HepG2 (cell line): ENCODE measurements around the gene PEX11A. TPM values are rescaled to one million over a fixed set of nuclear protein-coding genes. Genes with fewer than 3 reads are reported as not detected.
"Not testable (repeated sequence)": the region's sequence is repeated elsewhere in the genome, so short reads cannot be mapped to it uniquely, and the experiment has no call there.

Experiments
- ATAC-seq: fragments of 200-7000 bp; cut with Tn5 transposase; 3 replicates; pipeline ENCODE4 v1.9.1; 2020; ENCODE audit warnings: mild to moderate bottlenecking, moderate library complexity
- BruUV-seq: library from RNA; stranded (reverse); fragments of 400-500 nt; replicated peaks from 2 replicates; lab custom pipeline; 2021; lab: Mats Ljungman, UMichigan
- CTCF ChIA-PET: fragments of 300-600 bp; formaldehyde crosslinking; extraction: SDS; loops from one replicate; lab custom pipeline; 2021; ENCODE audit warnings: low total read pairs, inconsistent platforms, low intra/inter-chr PET ratio; lab: Yijun Ruan, JAX
- POLR2A ChIA-PET: fragments of 350-600 bp; sonication (Branson Sonifier 250); formaldehyde crosslinking; loops from one replicate; lab custom pipeline; 2020; ENCODE audit warnings: antibody characterized with exemption, inconsistent platforms; lab: Yijun Ruan, JAX
- DNase-seq: peaks from one replicate; pipeline ENCODE4 v3.0.0-alpha.2; 2015; ENCODE audit warnings: low spot score
- FAIRE-seq: peaks from 3 replicates; lab custom pipeline; 2011; peaks lifted over from hg19 to GRCh38; lab: Jason Lieb, UNC
- H2AFZ ChIP-seq: one replicate; pipeline ENCODE4 v1.6.1; 2011; ENCODE audit warnings: low read length, inconsistent platforms
- H3K27ac ChIP-seq: fragments of 300-600 bp; 3 replicates; pipeline ENCODE4 v1.8.0; 2011; ENCODE audit warnings: mixed run types, mild to moderate bottlenecking, mixed read lengths, low read length, inconsistent platforms; ENCODE audit not compliant: insufficient read depth; ENCODE audit errors: extremely low read length
- H3K27me3 ChIP-seq, 2 experiments: fragments of 200-600 bp in 1 of 2; 2 replicates in 1 of 2; 3 replicates in 1 of 2; pipeline versions ENCODE4 v1.6.0 to v1.8.0; 2011; ENCODE audit warnings: low read length in 2 of 2, mild to moderate bottlenecking in 2 of 2, moderate library complexity in 2 of 2, inconsistent platforms in 1 of 2; ENCODE audit not compliant: insufficient read depth in 2 of 2, control insufficient read depth in 1 of 2
- H3K36me3 ChIP-seq, 2 experiments: fragments of 200-600 bp in 1 of 2; replicated peaks in 1 of 2; 2 replicates in 1 of 2; 3 replicates in 1 of 2; pipeline versions ENCODE4 v1.5.1 to v1.8.0; 2011; ENCODE audit warnings: low read length in 2 of 2, inconsistent platforms in 1 of 2; ENCODE audit not compliant: insufficient read depth in 2 of 2, control insufficient read depth in 1 of 2
- H3K4me1 ChIP-seq: 2 replicates; pipeline ENCODE4 v1.5.1; 2012; ENCODE audit warnings: low read length, inconsistent platforms; ENCODE audit not compliant: insufficient read depth
- H3K4me2 ChIP-seq: 2 replicates; pipeline ENCODE4 v1.6.0; 2011; ENCODE audit warnings: low read depth, low read length, inconsistent platforms
- H3K4me3 ChIP-seq, 3 experiments: fragments of 200-600 bp in 1 of 3; sonication (generic), shearing (Covaris generic) in 1 of 3; replicated peaks in 1 of 3; 2 replicates each; pipeline ENCODE4 v1.5.1; 2011 to 2016; ENCODE audit warnings: low read length in 3 of 3, inconsistent platforms in 2 of 3, low read depth in 2 of 3, mild to moderate bottlenecking in 2 of 3, control low read depth in 1 of 3, mixed read lengths in 1 of 3; ENCODE audit not compliant: insufficient read depth in 1 of 3
- H3K79me2 ChIP-seq: one replicate; pipeline ENCODE4 v1.6.1; 2011; ENCODE audit warnings: low read length, inconsistent platforms; ENCODE audit not compliant: insufficient read depth
- H3K9ac ChIP-seq: 2 replicates; pipeline ENCODE4 v1.6.0; 2011; ENCODE audit warnings: mild to moderate bottlenecking, low read depth, low read length, inconsistent platforms; ENCODE audit not compliant: insufficient read depth
- H3K9me3 ChIP-seq: 2 replicates; pipeline ENCODE4 v1.5.1; 2012; ENCODE audit warnings: mild to moderate bottlenecking, low read length
- H4K20me1 ChIP-seq: 2 replicates; pipeline ENCODE4 v1.6.0; 2011; ENCODE audit warnings: inconsistent platforms, mild to moderate bottlenecking, low read length, moderate library complexity; ENCODE audit not compliant: insufficient read depth
- BCLAF1 ChIP-seq: fragments of 450-650 bp; IDR thresholded peaks from 2 replicates; pipeline ENCODE4 v1.6.1; 2017; ENCODE audit warnings: mild to moderate bottlenecking
- MBNL3 ChIP-seq: fragments of 250-450 bp; sonication (Bioruptor Pico); conservative IDR thresholded peaks from 2 replicates; pipeline ENCODE4 v1.8.0; 2022; ENCODE audit warnings: mild to moderate bottlenecking, inconsistent platforms
- RBM39 ChIP-seq: fragments of 200-400 bp; formaldehyde crosslinking; IDR thresholded peaks from one replicate; pipeline ENCODE4 v1.6.1; 2018; ENCODE audit warnings: antibody characterized with exemption, mild to moderate bottlenecking, low read depth, low read length; ENCODE audit not compliant: poor library complexity, severe bottlenecking
- TFE3 ChIP-seq: IDR thresholded peaks from 2 replicates; pipeline ENCODE4 v1.6.1; 2016
- ZKSCAN8 ChIP-seq: IDR thresholded peaks from 2 replicates; pipeline ENCODE4 v1.6.1; 2016; ENCODE audit warnings: borderline replicate concordance, missing genetic modification reagents, missing compliant biosample characterization
- ZNF441 ChIP-seq: sonication (generic); formaldehyde crosslinking; IDR thresholded peaks from 2 replicates; pipeline ENCODE4 v1.7.0; 2021; ENCODE audit warnings: missing genetic modification reagents, borderline replicate concordance
- ZNF451 ChIP-seq: sonication (generic); formaldehyde crosslinking; IDR thresholded peaks from 2 replicates; pipeline ENCODE4 v1.5.0; 2020; ENCODE audit warnings: mild to moderate bottlenecking, missing genetic modification reagents
- ZNF546 ChIP-seq: sonication (generic); formaldehyde crosslinking; conservative IDR thresholded peaks from 2 replicates; pipeline ENCODE4 v1.8.1; 2023; ENCODE audit warnings: mild to moderate bottlenecking, missing genetic modification reagents
- ZNF678 ChIP-seq: sonication (generic); formaldehyde crosslinking; IDR thresholded peaks from 2 replicates; pipeline ENCODE4 v1.4.0; 2020; ENCODE audit warnings: mild to moderate bottlenecking, missing genetic modification reagents
- ZNF737 ChIP-seq: sonication (generic); formaldehyde crosslinking; IDR thresholded peaks from 2 replicates; pipeline ENCODE4 v1.5.0; 2020; ENCODE audit warnings: missing genetic modification reagents, mild to moderate bottlenecking, borderline replicate concordance
- ZSCAN30 ChIP-seq: sonication (generic); formaldehyde crosslinking; IDR thresholded peaks from 2 replicates; pipeline ENCODE4 v1.5.0; 2020; ENCODE audit warnings: mild to moderate bottlenecking, missing genetic modification reagents
- WGBS: methylation state at CpG from one replicate; pipeline ENCODE4 v1.1.6; 2017; ENCODE audit warnings: low lambda C conversion rate; 5-methylcytosine and 5-hydroxymethylcytosine counted together
- in situ Hi-C: cut with HindIII; loops from 2 replicates; pipeline ENCODE4 v1.10.0; 2017; ENCODE audit warnings: low pct_unique_long_range_greater_than_20kb; ENCODE audit not compliant: extremely low pct_ligation_motif_present
- intact Hi-C: fragments of 100-400 bp; cut with micrococcal nuclease; formaldehyde crosslinking; loops from one replicate; pipeline ENCODE4 v1.10.0; 2022; ENCODE audit not compliant: unreplicated experiment
- polyA plus RNA-seq, 8 experiments: library from polyadenylated mRNA; depleted of rRNA in 3 of 8; stranded (reverse) in 7 of 8; unstranded in 1 of 8; fragments of >200 nt; fragmentation: Illumina TruSeq in 4 of 8; extraction: Trizol in 4 of 8; gene quantifications; 2 replicates each; pipeline versions ENCODE4 v1.2.1 to v1.2.3, GENCODE V29; 2011 to 2016; ENCODE audit warnings: low read depth in 4 of 8, missing spikeins in 1 of 8, mixed read lengths in 1 of 8; ENCODE audit not compliant: insufficient read depth in 1 of 8
- total RNA-seq, 5 experiments: library from RNA; depleted of rRNA; stranded (reverse); fragments of >200 nt; fragmentation: Illumina TruSeq; extraction: Trizol; gene quantifications; 2 replicates each; pipeline ENCODE4 v1.2.3, GENCODE V29; 2016; ENCODE audit warnings: low read depth in 1 of 5

The PEX11A gene
- total and polyA plus RNA-seq, 2 of the 13 experiments (the other 11 are each of a cell fraction or from before 2014, with no cell fraction given): 9.9 to 15.1 TPM

GRCh38 chr15:89693091-89693490 lies 2.5 kb upstream of the PEX11A start:
- H3K9ac ChIP-seq: no peak overlapping the region
- H3K36me3 ChIP-seq: no peaks in the 10 kb centered on the region
- peaks cover 37% of the 10 kb centered on the region for H3K4me1 ChIP-seq
- ChIA-PET POLR2A (no interaction called here), CTCF (no interaction called here)
- H3K79me2 ChIP-seq: peaks cover 4% of the 10 kb centered on the region
- no peak for TF ChIP-seq BCLAF1
- TF ChIP-seq MBNL3 (CRISPR knock-in tag): no peak
- TF ChIP-seq ZNF451: no peak
- no peak for TF ChIP-seq ZNF678 (CRISPR knock-in tag)
- TF ChIP-seq ZNF737 (CRISPR knock-in tag): no peak
- no peak for DNase-seq
- H3K27ac ChIP-seq: no peak overlapping the region
- no peak overlapping the region for H3K4me3 ChIP-seq
- intact Hi-C loops: no loop called here
- H3K9me3 ChIP-seq: no peaks in the 10 kb centered on the region
- no peak for FAIRE-seq
- 18% methylated on average over 2 of the region's 2 CpGs for whole genome bisulfite sequencing
- in situ Hi-C loops: no loop called here
- BruUV-seq: no TSS peak
- no peak overlapping the region for H3K4me2 ChIP-seq
- H3K27me3 ChIP-seq: no peaks in the 10 kb centered on the region; a peak in 1 of 5 replicates
- no peak for ATAC-seq
- no peak overlapping the region for H2AFZ ChIP-seq
- no peaks in the 10 kb centered on the region for H4K20me1 ChIP-seq

- 17% methylated on average over 13 of the region's 15 CpGs for WGBS
Measured at GRCh38 chr15:89689930-89690275, 651 bp downstream of the PEX11A start.

More at GRCh38 chr15:89689930-89690275, 651 bp downstream of the PEX11A start:
- H3K27me3 ChIP-seq, in situ Hi-C loops, ATAC-seq, H4K20me1 ChIP-seq, DNase-seq, H3K79me2 ChIP-seq, BruUV-seq, CTCF ChIA-PET, FAIRE-seq, H3K9me3 ChIP-seq, POLR2A ChIA-PET, H3K36me3 ChIP-seq: not testable (repeated sequence)
- TF ChIP-seq RBM39: peak; percentile 46
- 0 out of 2 replicates have a peak, but pooled peaks have one; percentile 6 for TF ChIP-seq ZNF546
- TF ChIP-seq TFE3 (CRISPR knock-in tag): 0 out of 2 replicates have a peak, but pooled peaks have one; percentile 4
- TF ChIP-seq ZSCAN30 (CRISPR knock-in tag): 0 out of 2 replicates have a peak, but pooled peaks have one; percentile 19
- 0 out of 2 replicates have a peak, but pooled peaks have one; percentile 4 for TF ChIP-seq ZKSCAN8 (CRISPR knock-in tag)
- peak; percentile 92 for TF ChIP-seq ZNF441 (CRISPR knock-in tag)
- H3K4me2 ChIP-seq: peak overlapping the region; percentile 98
- H3K4me1 ChIP-seq: peaks cover 25% of the 10 kb centered on the region
- H3K27ac ChIP-seq: peak overlapping the region; percentile 68
- H3K9ac ChIP-seq: peak overlapping the region; percentile 77
- intact Hi-C loops: loop anchor here (1.0 kb wide), 1 partner anchor 119 kb away; no protein-coding TSS in a partner anchor
- peak overlapping the region; percentile 79 for H2AFZ ChIP-seq
- H3K4me3 ChIP-seq: peak overlapping the region; percentile 72 to 83 (median 79)
